K562 (cell line): ENCODE data around the gene CHCHD1. TPM values are rescaled to one million over a fixed set of nuclear protein-coding genes. Genes with fewer than 3 reads are reported as not detected.

Source experiments
- BRD4 ChIP-seq: fragments of 200-600 bp; sonication (generic); IDR thresholded peaks from 2 replicates; pipeline ENCODE4 v1.6.1; 2017; ENCODE audit warnings: inconsistent platforms
- CEBPG ChIP-seq, 3 experiments: fragments of 200-800 bp in 1 of 3; sonication (Bioruptor generic) in 1 of 3; sonication (generic) in 1 of 3; formaldehyde crosslinking in 1 of 3; IDR thresholded peaks in 2 of 3; conservative IDR thresholded peaks in 1 of 3; 2 replicates each; pipeline versions ENCODE4 v1.6.1 to v1.8.0; 2016 to 2022; ENCODE audit warnings: missing compliant biosample characterization in 2 of 3, missing genetic modification characterization in 2 of 3, mild to moderate bottlenecking in 1 of 3, missing genetic modification reagents in 1 of 3
- CSDE1 ChIP-seq, 2 experiments: fragments of 450-650 bp; IDR thresholded peaks; 2 replicates each; pipeline ENCODE4 v1.6.1; 2016; ENCODE audit warnings: mild to moderate bottlenecking in 1 of 2
- HNRNPL ChIP-seq: fragments of 200-400 bp; formaldehyde crosslinking; IDR thresholded peaks from 2 replicates; pipeline ENCODE4 v1.6.1; 2017; ENCODE audit warnings: low read depth, mild to moderate bottlenecking, low read length
- KDM5B ChIP-seq: fragments of 200-600 bp; sonication (generic); IDR thresholded peaks from 2 replicates; pipeline ENCODE4 v1.6.1; 2012; ENCODE audit warnings: low read depth, mild to moderate bottlenecking, moderate library complexity, low read length, control low read depth, inconsistent platforms; ENCODE audit not compliant: insufficient replicate concordance
- LARP7 ChIP-seq: fragments of 450-650 bp; IDR thresholded peaks from 2 replicates; pipeline ENCODE4 v1.6.1; 2016
- MAFF ChIP-seq: IDR thresholded peaks from 2 replicates; pipeline ENCODE4 v1.6.1; 2012; ENCODE audit warnings: low read length, improper control_type of control experiment
- SAP30 ChIP-seq: fragments of 200-600 bp; sonication (generic); IDR thresholded peaks from 2 replicates; pipeline ENCODE4 v1.6.1; 2012; ENCODE audit warnings: borderline replicate concordance, low read depth, mild to moderate bottlenecking, moderate library complexity, low read length, control low read depth, inconsistent platforms; ENCODE audit not compliant: insufficient read depth, poor library complexity, severe bottlenecking
- SETDB1 ChIP-seq: IDR thresholded peaks from one replicate; pipeline ENCODE4 v1.6.1; 2012; ENCODE audit warnings: low read length, control low read depth, inconsistent platforms
- TAF9B ChIP-seq: fragments of 450-650 bp; IDR thresholded peaks from 2 replicates; pipeline ENCODE4 v1.6.1; 2018; ENCODE audit warnings: mild to moderate bottlenecking; ENCODE audit not compliant: partially characterized antibody
- TBP ChIP-seq: optimal IDR thresholded peaks from 2 replicates; pipeline ENCODE3; 2011; ENCODE audit warnings: low read depth, low read length, improper control_type of control experiment
- ZFP1 ChIP-seq: fragments of 450-650 bp; formaldehyde crosslinking; IDR thresholded peaks from 2 replicates; pipeline ENCODE4 v1.4.0; 2020; ENCODE audit warnings: mild to moderate bottlenecking, mixed read lengths
- ZNF165 ChIP-seq: fragments of 250-450 bp; sonication (Bioruptor Pico); IDR thresholded peaks from 2 replicates; pipeline ENCODE4 v1.4.0; 2020; ENCODE audit warnings: borderline replicate concordance
- ZNF316 ChIP-seq: fragments of 450-650 bp; IDR thresholded peaks from 2 replicates; pipeline ENCODE4 v1.6.1; 2016
- ZNF324 ChIP-seq: fragments of 250-450 bp; sonication (Bioruptor Pico); IDR thresholded peaks from 2 replicates; pipeline ENCODE4 v1.4.0; 2020; ENCODE audit warnings: mild to moderate bottlenecking
- ZNF584 ChIP-seq: fragments of 200-800 bp; sonication (Bioruptor generic); IDR thresholded peaks from 2 replicates; pipeline ENCODE4 v1.6.1; 2016; ENCODE audit warnings: low read depth, mild to moderate bottlenecking, missing genetic modification characterization, missing compliant biosample characterization
- polyA plus RNA-seq, 8 experiments: library from polyadenylated mRNA; depleted of rRNA in 4 of 8; stranded (reverse) in 5 of 8; unstranded in 3 of 8; fragments of >200 nt; fragmentation: Nextera tagmentation in 2 of 8; fragmentation: Illumina TruSeq in 1 of 8; extraction: Ambion mirVana in 2 of 8; extraction: Trizol in 1 of 8; gene quantifications; 2 replicates each; pipeline versions ENCODE4 v1.2.1 to v1.2.3, GENCODE V29; 2011 to 2014; ENCODE audit warnings: inconsistent platforms in 1 of 8, missing spikeins in 1 of 8
- total RNA-seq, 7 experiments: library from RNA; depleted of rRNA in 6 of 7; stranded (reverse); fragments of >200 nt in 6 of 7; fragmentation: Illumina TruSeq in 2 of 7; extraction: Trizol in 2 of 7; gene quantifications; 2 replicates each; pipeline versions ENCODE4 v1.2.1 to v1.2.3, GENCODE V29; 2011 to 2021; ENCODE audit warnings: low replicate concordance in 1 of 7
- TF ChIP-seq, protein P1 (sequence below): sonication (generic); formaldehyde crosslinking; IDR thresholded peaks from 2 replicates; pipeline ENCODE4 v1.8.0; 2023; ENCODE audit warnings: mild to moderate bottlenecking, missing genetic modification reagents
- TF ChIP-seq, protein P2 (sequence below): sonication (generic); formaldehyde crosslinking; IDR thresholded peaks from 2 replicates; pipeline ENCODE4 v1.8.0; 2022; ENCODE audit warnings: mild to moderate bottlenecking, missing genetic modification reagents
- TF ChIP-seq, protein P3 (sequence below): fragments of 200-800 bp; sonication (Bioruptor generic); IDR thresholded peaks from 2 replicates; pipeline ENCODE4 v1.6.1; 2017; ENCODE audit warnings: missing genetic modification characterization, missing compliant biosample characterization
- TF ChIP-seq, protein P4 (sequence below): fragments of 450-650 bp; formaldehyde crosslinking; IDR thresholded peaks from 2 replicates; pipeline ENCODE4 v1.4.0; 2020; ENCODE audit warnings: mild to moderate bottlenecking, mixed read lengths

Gene CHCHD1
- total and polyA plus RNA-seq, 9 of the 15 experiments (the other 6 are each of a cell fraction or from before 2014, with no cell fraction given), result 52.9 to 126 (median 83.4) TPM

DNA sequence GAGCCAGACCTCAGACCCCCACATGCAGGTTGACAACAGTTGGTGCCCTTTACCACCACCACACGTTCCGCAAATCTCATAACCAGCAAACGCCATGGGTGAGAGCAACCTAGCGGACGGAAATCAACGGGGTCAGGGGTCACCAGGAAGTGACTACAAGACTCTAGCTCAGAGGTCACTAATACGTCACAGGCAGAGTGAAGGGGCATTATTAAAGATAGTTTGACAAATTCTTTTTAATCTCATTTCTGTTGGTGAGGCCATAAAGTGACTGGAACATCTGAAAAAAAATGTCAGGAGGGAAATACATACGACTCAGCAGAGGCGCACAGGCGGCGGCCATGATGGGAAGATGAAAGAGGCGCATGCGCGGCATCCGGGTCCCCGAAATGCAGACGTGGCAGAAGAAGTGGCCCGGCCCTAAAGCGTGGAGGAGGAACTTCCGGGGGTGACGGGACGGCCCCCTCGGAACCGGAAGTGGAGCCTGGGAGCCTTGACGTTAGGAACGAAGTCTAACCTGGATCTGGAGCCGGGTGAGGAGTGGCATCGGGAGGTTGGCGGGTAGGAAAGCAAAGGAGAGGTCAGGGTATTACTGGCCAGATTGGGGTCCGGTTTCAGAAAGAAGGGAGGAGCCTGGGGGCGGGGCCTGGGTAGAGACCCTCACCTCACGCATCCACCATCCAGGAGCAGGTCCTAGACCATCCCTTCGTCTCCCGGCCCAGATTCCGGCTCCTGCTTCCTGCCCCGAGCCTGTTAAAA is 37.8 kb upstream of the CHCHD1 start, which contains the start of gene SEC24C (continued):
- TF ChIP-seq, protein P1, sequence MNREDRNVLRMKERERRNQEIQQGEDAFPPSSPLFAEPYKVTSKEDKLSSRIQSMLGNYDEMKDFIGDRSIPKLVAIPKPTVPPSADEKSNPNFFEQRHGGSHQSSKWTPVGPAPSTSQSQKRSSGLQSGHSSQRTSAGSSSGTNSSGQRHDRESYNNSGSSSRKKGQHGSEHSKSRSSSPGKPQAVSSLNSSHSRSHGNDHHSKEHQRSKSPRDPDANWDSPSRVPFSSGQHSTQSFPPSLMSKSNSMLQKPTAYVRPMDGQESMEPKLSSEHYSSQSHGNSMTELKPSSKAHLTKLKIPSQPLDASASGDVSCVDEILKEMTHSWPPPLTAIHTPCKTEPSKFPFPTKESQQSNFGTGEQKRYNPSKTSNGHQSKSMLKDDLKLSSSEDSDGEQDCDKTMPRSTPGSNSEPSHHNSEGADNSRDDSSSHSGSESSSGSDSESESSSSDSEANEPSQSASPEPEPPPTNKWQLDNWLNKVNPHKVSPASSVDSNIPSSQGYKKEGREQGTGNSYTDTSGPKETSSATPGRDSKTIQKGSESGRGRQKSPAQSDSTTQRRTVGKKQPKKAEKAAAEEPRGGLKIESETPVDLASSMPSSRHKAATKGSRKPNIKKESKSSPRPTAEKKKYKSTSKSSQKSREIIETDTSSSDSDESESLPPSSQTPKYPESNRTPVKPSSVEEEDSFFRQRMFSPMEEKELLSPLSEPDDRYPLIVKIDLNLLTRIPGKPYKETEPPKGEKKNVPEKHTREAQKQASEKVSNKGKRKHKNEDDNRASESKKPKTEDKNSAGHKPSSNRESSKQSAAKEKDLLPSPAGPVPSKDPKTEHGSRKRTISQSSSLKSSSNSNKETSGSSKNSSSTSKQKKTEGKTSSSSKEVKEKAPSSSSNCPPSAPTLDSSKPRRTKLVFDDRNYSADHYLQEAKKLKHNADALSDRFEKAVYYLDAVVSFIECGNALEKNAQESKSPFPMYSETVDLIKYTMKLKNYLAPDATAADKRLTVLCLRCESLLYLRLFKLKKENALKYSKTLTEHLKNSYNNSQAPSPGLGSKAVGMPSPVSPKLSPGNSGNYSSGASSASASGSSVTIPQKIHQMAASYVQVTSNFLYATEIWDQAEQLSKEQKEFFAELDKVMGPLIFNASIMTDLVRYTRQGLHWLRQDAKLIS, result peak; percentile 91
- TF ChIP-seq CEBPG (CRISPR knock-in tag; IDR thresholded peaks at IDR 0.05) (no peak), CEBPG (tag; conservative IDR thresholded peaks at IDR 0.05 in 1 of 2, IDR thresholded peaks at IDR 0.05 in 1 of 2) (no peak), ZNF316 (peak; percentile 96), SETDB1 (peak; percentile 55), HNRNPL (no peak), LARP7 (no peak), TAF9B (peak; percentile 99), TBP (peak; percentile 96), CSDE1 (IDR thresholded peaks at IDR 0.05) (peak in 1 of 2 experiments; percentile 85; a peak in 2 of 4 replicates), SAP30 (peak; percentile 94), ZNF324 (CRISPR knock-in tag) (peak; percentile 54), ZNF584 (CRISPR knock-in tag) (peak; percentile 84), BRD4 (peak; percentile 100), KDM5B (peak; percentile 90), ZNF165 (CRISPR knock-in tag) (peak; percentile 56; the same call in 1 of the 2 replicates), ZFP1 (CRISPR knock-in tag) (peak; percentile 51; the same call in 1 of the 2 replicates), MAFF (peak; percentile 23; the same call in 1 of the 2 replicates)
- TF ChIP-seq, protein P2, sequence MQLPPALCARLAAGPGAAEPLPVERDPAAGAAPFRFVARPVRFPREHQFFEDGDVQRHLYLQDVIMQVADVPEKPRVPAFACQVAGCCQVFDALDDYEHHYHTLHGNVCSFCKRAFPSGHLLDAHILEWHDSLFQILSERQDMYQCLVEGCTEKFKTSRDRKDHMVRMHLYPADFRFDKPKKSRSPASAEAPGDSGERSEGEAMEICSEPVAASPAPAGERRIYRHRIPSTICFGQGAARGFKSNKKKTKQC (CRISPR knock-in tag), result no peak; the same call in 1 of the 2 replicates
- TF ChIP-seq, protein P3, sequence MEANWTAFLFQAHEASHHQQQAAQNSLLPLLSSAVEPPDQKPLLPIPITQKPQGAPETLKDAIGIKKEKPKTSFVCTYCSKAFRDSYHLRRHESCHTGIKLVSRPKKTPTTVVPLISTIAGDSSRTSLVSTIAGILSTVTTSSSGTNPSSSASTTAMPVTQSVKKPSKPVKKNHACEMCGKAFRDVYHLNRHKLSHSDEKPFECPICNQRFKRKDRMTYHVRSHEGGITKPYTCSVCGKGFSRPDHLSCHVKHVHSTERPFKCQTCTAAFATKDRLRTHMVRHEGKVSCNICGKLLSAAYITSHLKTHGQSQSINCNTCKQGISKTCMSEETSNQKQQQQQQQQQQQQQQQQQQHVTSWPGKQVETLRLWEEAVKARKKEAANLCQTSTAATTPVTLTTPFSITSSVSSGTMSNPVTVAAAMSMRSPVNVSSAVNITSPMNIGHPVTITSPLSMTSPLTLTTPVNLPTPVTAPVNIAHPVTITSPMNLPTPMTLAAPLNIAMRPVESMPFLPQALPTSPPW (CRISPR knock-in tag), result peak; percentile 93
- TF ChIP-seq, protein P4, sequence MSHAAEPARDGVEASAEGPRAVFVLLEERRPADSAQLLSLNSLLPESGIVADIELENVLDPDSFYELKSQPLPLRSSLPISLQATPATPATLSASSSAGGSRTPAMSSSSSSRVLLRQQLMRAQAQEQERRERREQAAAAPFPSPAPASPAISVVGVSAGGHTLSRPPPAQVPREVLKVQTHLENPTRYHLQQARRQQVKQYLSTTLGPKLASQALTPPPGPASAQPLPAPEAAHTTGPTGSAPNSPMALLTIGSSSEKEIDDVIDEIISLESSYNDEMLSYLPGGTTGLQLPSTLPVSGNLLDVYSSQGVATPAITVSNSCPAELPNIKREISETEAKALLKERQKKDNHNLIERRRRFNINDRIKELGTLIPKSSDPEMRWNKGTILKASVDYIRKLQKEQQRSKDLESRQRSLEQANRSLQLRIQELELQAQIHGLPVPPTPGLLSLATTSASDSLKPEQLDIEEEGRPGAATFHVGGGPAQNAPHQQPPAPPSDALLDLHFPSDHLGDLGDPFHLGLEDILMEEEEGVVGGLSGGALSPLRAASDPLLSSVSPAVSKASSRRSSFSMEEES, result peak; percentile 6; the same call in 1 of the 2 replicates
